Measurements from ENCODE around the gene POU2F3.

DNA sequence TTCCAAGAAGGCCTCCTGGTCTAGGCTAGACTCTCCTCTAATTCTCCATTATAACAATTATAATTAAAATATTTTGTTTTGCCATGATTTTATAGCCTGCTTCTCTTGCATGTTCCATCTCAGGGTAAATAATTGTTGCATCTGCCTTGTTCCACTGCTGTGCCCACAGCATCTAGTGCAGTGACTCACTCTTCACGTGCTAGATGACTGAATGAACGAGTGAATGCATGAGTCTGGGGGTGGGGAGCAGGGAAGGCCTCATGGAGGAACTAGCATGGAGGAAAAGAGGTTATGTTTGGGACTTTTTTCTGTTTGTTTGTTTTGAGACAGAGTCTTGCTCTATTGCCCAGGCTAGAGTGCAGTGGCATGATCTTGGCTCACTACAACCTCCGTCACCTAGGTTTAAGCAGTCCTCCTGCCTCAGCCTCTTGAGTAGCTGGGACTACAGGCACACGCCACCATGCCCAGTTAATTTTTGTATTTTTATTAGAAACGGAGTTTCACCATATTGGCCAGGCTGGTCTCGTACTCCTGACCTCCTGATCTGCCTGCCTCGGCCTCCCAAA lies 34.3 kb upstream of the POU2F3 start:
- TF ChIP-seq, protein P1, sequence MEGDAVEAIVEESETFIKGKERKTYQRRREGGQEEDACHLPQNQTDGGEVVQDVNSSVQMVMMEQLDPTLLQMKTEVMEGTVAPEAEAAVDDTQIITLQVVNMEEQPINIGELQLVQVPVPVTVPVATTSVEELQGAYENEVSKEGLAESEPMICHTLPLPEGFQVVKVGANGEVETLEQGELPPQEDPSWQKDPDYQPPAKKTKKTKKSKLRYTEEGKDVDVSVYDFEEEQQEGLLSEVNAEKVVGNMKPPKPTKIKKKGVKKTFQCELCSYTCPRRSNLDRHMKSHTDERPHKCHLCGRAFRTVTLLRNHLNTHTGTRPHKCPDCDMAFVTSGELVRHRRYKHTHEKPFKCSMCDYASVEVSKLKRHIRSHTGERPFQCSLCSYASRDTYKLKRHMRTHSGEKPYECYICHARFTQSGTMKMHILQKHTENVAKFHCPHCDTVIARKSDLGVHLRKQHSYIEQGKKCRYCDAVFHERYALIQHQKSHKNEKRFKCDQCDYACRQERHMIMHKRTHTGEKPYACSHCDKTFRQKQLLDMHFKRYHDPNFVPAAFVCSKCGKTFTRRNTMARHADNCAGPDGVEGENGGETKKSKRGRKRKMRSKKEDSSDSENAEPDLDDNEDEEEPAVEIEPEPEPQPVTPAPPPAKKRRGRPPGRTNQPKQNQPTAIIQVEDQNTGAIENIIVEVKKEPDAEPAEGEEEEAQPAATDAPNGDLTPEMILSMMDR (IDR thresholded peaks at IDR 0.05; ENCODE audit: low read length), result no peak
- TF ChIP-seq EZH2 (IDR thresholded peaks at IDR 0.05; ENCODE audit: borderline replicate concordance, low read length), result no peak

Data from OCI-LY1 (cell line).